K562 (cell line): ENCODE data around the gene ZNF428. TPM values are rescaled to one million over a fixed set of nuclear protein-coding genes. Genes with fewer than 3 reads are reported as not detected.

Source experiments
- CLOCK ChIP-seq: fragments of 250-450 bp; sonication (Bioruptor Pico); IDR thresholded peaks from 2 replicates; pipeline ENCODE4 v1.4.0; 2020; ENCODE audit warnings: mild to moderate bottlenecking, moderate library complexity, borderline replicate concordance
- GTF3C2 ChIP-seq: IDR thresholded peaks from 3 replicates; pipeline ENCODE4 v1.6.1; 2011; ENCODE audit warnings: borderline replicate concordance, mild to moderate bottlenecking, moderate library complexity; ENCODE audit not compliant: insufficient read length; ENCODE audit errors: extremely low read depth
- HMG20B ChIP-seq: fragments of 250-450 bp; sonication (Bioruptor Pico); IDR thresholded peaks from 2 replicates; pipeline ENCODE4 v1.5.0; 2021; ENCODE audit warnings: mild to moderate bottlenecking
- MYBL2 ChIP-seq, 2 experiments: fragments of 450-650 bp in 1 of 2; sonication (generic) in 1 of 2; formaldehyde crosslinking in 1 of 2; IDR thresholded peaks; 2 replicates each; pipeline versions ENCODE4 v1.6.1 to v1.8.1; 2017 to 2022; ENCODE audit warnings: borderline replicate concordance in 1 of 2, inconsistent platforms in 1 of 2, low read depth in 1 of 2, mild to moderate bottlenecking in 1 of 2, missing genetic modification reagents in 1 of 2, moderate library complexity in 1 of 2
- NR2C1 ChIP-seq, 2 experiments: fragments of 450-650 bp; IDR thresholded peaks; 2 replicates each; pipeline ENCODE4 v1.6.1; 2017; ENCODE audit warnings: mild to moderate bottlenecking in 2 of 2, antibody characterized with exemption in 1 of 2, inconsistent platforms in 1 of 2, missing compliant biosample characterization in 1 of 2, missing genetic modification characterization in 1 of 2
- PCBP2 ChIP-seq: fragments of 200-400 bp; formaldehyde crosslinking; IDR thresholded peaks from 2 replicates; pipeline ENCODE4 v1.6.1; 2018; ENCODE audit warnings: low read length, low read depth, mild to moderate bottlenecking, moderate library complexity; ENCODE audit not compliant: poor library complexity, severe bottlenecking
- PKNOX1 ChIP-seq: fragments of 450-650 bp; IDR thresholded peaks from 2 replicates; pipeline ENCODE4 v1.6.1; 2016
- RAD21 ChIP-seq, 2 experiments: fragments of 250-450 bp in 1 of 2; fragments of 450-650 bp in 1 of 2; sonication (Bioruptor Pico) in 1 of 2; formaldehyde crosslinking in 1 of 2; IDR thresholded peaks in 1 of 2; conservative IDR thresholded peaks in 1 of 2; 2 replicates each; pipeline versions ENCODE4 v1.4.0 to v1.8.0; 2020 to 2022; ENCODE audit warnings: mild to moderate bottlenecking in 2 of 2, moderate library complexity in 1 of 2
- SP2 ChIP-seq: IDR thresholded peaks from 2 replicates; pipeline ENCODE4 v1.6.1; 2011; ENCODE audit warnings: mild to moderate bottlenecking, low read depth, low read length, moderate library complexity; ENCODE audit not compliant: poor library complexity, severe bottlenecking; ENCODE audit errors: extremely low read depth
- ZBTB1 ChIP-seq: sonication (generic); formaldehyde crosslinking; IDR thresholded peaks from 2 replicates; pipeline ENCODE4 v1.8.1; 2023; ENCODE audit warnings: missing genetic modification reagents, low read depth, mild to moderate bottlenecking, borderline replicate concordance
- ZNF184 ChIP-seq: sonication (generic); formaldehyde crosslinking; IDR thresholded peaks from 2 replicates; pipeline ENCODE4 v1.5.0; 2020; ENCODE audit warnings: missing genetic modification reagents
- ZNF24 ChIP-seq: fragments of 450-650 bp; IDR thresholded peaks from 2 replicates; pipeline ENCODE4 v1.6.1; 2016
- ZNF518B ChIP-seq: fragments of 250-450 bp; sonication (Bioruptor Pico); IDR thresholded peaks from 2 replicates; pipeline ENCODE4 v1.5.0; 2021; ENCODE audit warnings: mild to moderate bottlenecking, moderate library complexity
- ZNF695 ChIP-seq: fragments of 450-650 bp; formaldehyde crosslinking; IDR thresholded peaks from 2 replicates; pipeline ENCODE4 v1.4.0; 2020; ENCODE audit warnings: mild to moderate bottlenecking, moderate library complexity
- polyA plus RNA-seq, 8 experiments: library from polyadenylated mRNA; depleted of rRNA in 4 of 8; stranded (reverse) in 5 of 8; unstranded in 3 of 8; fragments of >200 nt; fragmentation: Nextera tagmentation in 2 of 8; fragmentation: Illumina TruSeq in 1 of 8; extraction: Ambion mirVana in 2 of 8; extraction: Trizol in 1 of 8; gene quantifications; 2 replicates each; pipeline versions ENCODE4 v1.2.1 to v1.2.3, GENCODE V29; 2011 to 2014; ENCODE audit warnings: inconsistent platforms in 1 of 8, missing spikeins in 1 of 8
- total RNA-seq, 7 experiments: library from RNA; depleted of rRNA in 6 of 7; stranded (reverse); fragments of >200 nt in 6 of 7; fragmentation: Illumina TruSeq in 2 of 7; extraction: Trizol in 2 of 7; gene quantifications; 2 replicates each; pipeline versions ENCODE4 v1.2.1 to v1.2.3, GENCODE V29; 2011 to 2021; ENCODE audit warnings: low replicate concordance in 1 of 7
- TF ChIP-seq, protein P1 (sequence below): fragments of 200-800 bp; sonication (Bioruptor generic); IDR thresholded peaks from 2 replicates; pipeline ENCODE4 v1.6.1; 2017; ENCODE audit warnings: missing genetic modification characterization, missing compliant biosample characterization

Gene ZNF428
- total and polyA plus RNA-seq, 9 of the 15 experiments (the other 6 are each of a cell fraction or from before 2014, with no cell fraction given), result 0.15 to 85.7 (median 15.9) TPM

DNA sequence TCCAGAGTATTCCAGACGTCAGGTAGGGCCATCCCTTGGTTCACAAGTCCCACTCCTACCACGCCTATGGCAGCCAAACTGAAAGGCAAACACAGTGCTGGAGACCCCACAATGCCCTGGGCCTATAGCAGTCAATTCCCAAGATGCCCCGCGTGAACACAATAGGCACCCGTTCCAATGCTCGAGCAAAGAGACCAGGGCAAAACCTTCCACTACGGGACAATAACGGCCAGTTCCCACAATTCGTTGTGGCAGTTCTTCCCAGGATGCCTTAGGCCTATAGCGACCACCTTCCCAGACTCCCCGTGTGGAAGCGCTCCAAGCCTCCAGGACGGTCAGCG is 538 bp downstream of the ZNF428 start (continued):
- TF ChIP-seq ZNF518B (no peak), ZBTB1 (CRISPR knock-in tag) (no peak), PKNOX1 (peak; percentile 26; the same call in 1 of the 2 replicates), HMG20B (no peak), RAD21 (CRISPR knock-in tag; conservative IDR thresholded peaks at IDR 0.05 in 1 of 2, IDR thresholded peaks at IDR 0.05 in 1 of 2) (no peak), MYBL2 (IDR thresholded peaks at IDR 0.05; ENCODE audit: low read depth) (no peak), MYBL2 (CRISPR knock-in tag; IDR thresholded peaks at IDR 0.05; ENCODE audit: borderline replicate concordance) (no peak), ZNF695 (no peak), PCBP2 (no peak), CLOCK (CRISPR knock-in tag) (no peak), SP2 (no peak), ZNF24 (no peak), ZNF184 (CRISPR knock-in tag) (no peak), NR2C1 (IDR thresholded peaks at IDR 0.05) (no peak), NR2C1 (tag; IDR thresholded peaks at IDR 0.05) (no peak; the same call in 1 of the 2 replicates), GTF3C2 (no peak)
- TF ChIP-seq, protein P1, sequence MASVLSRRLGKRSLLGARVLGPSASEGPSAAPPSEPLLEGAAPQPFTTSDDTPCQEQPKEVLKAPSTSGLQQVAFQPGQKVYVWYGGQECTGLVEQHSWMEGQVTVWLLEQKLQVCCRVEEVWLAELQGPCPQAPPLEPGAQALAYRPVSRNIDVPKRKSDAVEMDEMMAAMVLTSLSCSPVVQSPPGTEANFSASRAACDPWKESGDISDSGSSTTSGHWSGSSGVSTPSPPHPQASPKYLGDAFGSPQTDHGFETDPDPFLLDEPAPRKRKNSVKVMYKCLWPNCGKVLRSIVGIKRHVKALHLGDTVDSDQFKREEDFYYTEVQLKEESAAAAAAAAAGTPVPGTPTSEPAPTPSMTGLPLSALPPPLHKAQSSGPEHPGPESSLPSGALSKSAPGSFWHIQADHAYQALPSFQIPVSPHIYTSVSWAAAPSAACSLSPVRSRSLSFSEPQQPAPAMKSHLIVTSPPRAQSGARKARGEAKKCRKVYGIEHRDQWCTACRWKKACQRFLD, result no peak
